HG03280 (cell line): Measurements from ENCODE around the gene TDRD3.

Source experiments
- ATAC-seq: cut with Tn5 transposase; IDR thresholded peaks from one replicate; pipeline ENCODE4 v1.9.1; 2021; ENCODE audit warnings: mild to moderate bottlenecking, moderate library complexity; ENCODE audit not compliant: unreplicated experiment

The TDRD3 gene

DNA sequence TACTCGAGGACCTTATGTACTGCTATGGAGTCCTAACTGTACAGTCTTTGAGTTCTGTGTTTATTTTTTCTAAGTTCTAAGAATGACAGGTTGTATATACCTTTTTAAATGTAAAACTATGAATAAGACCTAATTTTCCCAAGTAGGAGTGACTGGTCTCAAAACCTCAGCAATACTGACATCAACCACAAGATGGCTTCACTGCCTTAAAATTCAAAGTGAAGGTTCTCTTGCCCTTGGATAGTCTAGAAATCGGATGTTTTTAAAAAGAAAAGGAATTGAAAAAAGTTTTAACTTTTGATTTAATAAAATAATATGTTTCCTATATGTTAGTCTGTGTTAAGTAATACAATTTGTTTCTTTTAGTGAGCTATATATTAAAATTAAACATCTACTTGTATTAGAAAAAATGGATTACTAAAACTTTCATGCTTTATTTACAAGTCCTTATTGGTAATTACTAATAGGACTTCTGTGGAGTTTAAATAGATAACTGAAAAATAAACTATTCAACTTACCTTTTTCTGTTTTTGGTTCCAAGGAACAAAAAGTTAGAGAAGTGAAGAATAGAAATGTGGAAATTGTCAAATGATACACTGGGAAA, 52.0 kb downstream of the TDRD3 start:
- ATAC-seq = peak; percentile 89

DNA sequence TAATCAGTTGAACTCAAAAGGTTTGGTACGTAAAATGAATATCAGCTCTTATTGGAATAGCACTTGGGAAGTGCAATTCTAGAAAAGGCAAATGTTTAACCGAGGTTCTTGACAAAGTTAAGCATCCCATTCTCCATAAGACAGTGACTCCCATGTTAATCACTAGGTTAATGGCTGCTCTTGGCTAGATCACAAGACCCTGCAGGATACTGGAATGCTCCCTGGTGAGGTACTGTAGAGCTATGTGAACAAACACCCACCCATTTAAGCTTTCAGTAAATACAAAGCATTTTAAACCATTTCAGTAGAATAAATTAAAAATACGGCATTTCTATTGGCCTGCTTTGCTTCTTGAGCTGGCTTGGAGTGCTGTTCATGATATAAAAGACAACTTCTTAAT, 56.5 kb downstream of the TDRD3 start:
- ATAC-seq = no peak

DNA sequence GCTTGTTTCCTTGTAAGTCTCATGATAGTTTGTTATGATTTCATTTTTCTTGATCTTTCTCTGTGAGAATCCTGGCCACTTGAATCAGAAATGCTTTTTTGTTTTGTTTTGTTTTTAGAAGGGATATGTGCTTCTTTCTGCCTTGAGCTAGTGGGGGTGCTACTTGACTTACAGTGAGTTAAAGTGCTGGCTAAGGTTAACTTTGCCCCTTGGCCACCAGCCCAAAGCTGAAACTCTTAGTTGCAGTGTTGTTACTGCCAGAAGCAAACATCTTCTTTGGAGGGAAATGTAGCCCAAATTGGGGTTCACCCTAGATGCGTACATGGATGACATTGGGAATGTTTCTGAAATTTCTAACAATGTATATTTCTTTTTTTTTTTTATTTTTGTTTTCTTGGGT, 57.4 kb downstream of the TDRD3 start:
- no peak for ATAC-seq

DNA sequence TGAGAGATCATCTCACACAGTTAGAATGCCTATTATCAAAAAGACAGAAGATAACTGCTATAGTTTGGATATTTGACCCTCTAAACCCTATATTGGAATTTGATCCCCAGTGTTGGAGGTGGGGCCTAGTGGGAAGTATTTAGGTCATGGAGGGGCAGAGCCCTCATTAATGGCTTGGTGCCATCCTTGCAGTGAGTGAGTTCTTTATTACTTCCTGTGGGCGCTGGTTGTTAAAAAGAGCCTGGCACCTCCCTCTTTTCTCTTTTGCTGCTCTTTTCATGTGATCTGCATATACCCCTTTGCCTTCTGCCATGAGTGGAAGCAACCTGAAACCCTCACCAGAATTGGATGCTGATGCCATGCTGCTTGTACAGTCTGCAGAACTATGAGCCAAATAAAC, 66.8 kb downstream of the TDRD3 start:
- ATAC-seq = no peak

DNA sequence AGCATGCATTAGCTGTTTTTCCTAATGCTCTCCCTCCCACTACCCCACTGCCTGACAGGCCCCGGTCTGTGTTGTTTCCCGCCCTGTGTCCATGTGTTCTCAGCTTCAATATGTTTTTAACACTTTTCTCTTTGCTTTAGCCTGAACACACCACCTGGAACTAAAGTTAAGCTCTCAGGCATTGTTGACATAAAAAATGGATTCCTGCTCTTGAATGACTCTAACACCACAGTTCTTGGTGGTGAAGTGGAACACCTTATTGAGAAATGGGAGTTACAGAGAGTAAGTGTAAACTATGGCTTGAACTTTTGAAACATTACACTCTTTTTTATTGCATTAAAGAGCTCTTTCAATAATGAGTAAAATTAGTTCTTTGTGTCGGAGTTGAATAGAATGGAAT, 70.1 kb downstream of the TDRD3 start:
- ATAC-seq = no peak

DNA sequence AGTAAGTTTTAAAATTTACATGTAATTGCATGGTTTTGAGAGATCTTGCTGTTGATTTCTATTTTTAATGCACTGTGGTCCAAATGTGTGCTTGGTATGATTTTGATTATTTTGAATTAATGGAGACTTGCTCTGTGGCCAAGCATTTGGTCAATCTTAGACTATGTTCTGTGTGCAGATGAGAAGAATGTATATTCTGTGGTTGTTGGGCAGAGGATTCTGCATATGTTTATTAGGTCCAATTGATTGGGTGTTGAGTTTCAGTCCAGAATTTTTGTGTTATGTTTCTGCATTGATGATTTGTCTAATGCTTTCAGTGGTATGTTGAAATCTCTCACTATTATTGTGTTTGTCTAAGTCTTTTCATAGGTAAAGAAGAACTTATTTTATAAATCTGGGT, 82.3 kb downstream of the TDRD3 start:
- ATAC-seq = no peak

DNA sequence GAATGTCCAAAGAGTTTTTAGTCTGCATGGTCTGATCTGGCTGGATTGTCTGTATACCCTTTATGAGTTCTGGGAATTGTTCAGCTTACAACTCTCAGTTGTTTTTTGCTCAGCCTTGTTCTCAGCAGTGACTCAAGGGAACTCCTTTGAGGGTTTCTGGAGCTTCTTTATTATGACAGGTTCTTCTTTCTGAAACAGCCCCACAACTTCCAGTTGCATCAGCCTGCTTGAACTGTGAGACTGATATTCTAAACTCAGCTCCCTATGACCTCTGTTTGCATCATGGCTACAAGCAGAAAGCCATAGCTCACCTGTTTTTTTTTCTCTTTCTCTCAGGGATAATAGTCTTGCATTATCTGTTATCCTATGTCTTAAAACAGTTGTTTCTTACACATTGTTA, 85.0 kb downstream of the TDRD3 start:
- no peak for ATAC-seq

DNA sequence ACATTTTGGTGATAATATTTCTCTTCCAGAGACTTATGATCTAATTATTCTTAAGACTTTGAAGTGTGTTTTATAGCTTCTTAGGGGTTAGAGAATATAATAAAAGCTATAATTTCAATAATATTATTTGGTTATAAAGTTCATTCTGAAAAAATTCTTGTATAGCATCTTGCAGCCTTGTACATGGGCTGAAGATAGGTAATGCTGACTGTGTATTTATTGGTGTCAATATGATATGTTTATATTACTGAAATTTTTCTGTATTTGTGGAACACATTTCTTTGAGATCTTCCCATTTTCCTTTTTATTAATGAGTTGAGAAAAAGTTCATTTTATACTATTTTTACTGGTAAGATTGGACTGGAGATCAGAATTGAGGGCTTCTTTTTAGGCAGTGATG, 87.8 kb downstream of the TDRD3 start:
- ATAC-seq = no peak

DNA sequence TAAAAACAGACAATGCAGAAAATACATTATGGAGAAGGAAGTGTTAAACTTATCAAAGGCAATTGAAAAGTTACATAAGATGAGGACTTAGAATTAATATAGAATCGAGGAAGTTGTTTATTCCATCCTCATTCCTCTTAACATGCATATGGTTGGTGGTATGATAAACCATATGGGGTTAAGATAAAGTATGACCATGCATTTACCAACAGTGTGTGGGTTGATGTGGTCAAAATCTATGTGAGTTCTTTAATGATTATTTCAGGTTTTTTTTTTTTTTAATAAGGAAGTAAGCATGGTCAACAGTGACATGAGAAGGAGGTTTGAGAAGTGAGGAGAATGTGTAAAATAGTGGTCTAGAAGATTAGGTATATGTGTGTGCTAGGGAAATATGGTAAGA, 94.5 kb downstream of the TDRD3 start:
- ATAC-seq = no peak

DNA sequence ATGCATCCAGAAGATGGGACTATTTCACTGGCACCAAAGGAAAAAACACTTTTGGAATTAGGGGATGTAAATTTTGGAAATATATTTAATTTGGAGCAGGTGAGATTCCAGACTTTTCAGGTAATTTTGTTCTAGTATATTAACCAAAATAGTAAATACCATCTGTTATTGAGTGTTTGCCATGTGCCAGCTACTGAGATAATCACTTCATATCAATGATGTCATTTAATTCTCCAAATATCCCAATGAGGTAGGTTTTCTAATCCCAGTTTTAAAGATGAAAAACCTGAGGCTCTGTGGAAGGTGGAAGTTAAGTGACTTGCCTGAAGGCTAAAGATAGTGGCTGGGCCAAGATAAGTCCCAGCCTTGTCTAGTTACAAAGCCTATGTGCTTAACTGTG, 95.2 kb downstream of the TDRD3 start:
- no peak for ATAC-seq

DNA sequence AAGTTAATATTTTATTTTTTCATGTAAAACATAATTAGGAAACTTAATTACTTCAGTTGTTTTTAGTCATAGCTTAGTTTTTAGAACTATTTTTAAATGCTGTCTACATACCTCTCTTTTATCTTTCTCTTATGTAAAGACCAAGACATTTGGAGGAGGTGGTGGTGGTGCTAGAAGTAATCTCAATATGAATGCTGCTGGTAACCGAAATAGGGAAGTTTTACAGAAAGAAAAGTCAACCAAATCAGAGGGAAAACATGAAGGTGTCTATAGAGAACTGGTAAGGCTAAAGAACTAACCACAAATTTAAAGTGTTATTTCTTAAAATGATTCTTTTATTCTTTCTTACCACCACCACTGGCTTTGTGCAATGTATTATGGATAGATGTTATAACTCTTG, 97.3 kb downstream of the TDRD3 start:
- ATAC-seq = no peak

DNA sequence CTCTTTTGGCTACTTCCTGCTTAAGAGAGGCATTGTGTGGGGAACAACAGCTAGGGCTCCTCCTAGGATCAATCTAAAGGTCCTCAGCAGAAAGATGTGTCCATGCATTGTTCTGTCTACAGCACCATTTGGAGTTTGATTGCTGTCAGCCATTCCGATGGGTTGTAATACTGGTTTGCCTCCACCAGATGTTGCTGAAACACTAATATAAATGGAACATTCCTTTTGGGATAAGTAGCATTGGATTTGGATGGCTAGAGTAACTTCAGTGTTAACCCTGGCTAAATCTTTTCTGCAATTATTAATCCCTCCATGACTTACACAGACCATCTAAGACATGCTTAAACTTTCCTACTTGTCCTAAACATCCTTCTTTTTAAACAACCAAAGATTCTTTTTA, 104.2 kb downstream of the TDRD3 start:
- no peak for ATAC-seq

DNA sequence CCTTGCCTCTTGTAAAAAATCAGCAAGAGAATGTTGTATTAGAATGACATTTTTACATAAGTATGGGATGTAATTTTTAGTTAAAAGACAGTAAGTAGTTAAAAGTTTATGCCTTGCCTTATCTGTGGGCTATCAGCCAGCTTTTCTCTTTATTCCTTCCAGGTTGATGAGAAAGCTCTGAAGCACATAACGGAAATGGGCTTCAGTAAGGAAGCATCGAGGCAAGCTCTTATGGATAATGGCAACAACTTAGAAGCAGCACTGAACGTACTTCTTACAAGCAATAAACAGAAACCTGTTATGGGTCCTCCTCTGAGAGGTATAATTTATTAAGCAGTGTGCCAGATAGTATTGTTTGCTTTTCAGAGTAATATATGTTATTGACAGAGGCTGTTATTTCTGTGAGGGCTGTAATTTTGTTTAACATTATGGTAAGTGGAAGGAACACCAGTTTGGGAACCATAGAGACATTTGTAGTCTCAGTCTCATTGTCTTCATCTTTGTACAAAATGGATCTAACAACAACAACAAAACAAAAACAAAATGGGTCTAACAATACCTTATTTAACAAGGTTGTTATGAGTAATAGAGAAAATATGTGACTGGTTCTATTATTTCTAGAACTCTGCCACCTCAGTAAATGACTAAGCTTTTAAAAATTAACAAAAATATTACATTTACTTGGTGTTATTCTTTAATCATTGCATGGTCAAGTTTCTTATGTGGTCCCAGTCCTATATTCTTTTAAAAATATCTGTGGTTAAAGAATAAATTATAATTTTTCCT, 112.8 kb downstream of the TDRD3 start:
- no peak for ATAC-seq

DNA sequence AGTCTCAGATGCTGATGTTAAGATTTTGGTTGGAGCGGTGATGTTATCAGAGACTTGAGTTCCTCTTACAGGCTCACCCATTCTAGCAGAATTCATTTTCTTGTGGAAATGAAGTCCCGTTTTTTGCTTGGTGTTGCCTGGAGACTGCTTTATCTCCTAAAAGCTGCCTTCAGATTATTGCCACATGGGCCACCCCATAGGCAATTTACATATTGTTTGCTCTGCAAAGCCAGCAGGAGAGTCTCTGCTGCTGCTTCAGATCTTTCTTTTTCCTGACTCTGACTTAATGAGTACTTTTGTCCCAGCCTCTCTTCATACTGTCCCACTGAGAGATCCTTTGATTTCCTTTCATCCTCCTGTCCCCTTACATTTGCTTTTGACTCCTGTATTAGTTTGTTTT, 114.6 kb downstream of the TDRD3 start:
- ATAC-seq = no peak

DNA sequence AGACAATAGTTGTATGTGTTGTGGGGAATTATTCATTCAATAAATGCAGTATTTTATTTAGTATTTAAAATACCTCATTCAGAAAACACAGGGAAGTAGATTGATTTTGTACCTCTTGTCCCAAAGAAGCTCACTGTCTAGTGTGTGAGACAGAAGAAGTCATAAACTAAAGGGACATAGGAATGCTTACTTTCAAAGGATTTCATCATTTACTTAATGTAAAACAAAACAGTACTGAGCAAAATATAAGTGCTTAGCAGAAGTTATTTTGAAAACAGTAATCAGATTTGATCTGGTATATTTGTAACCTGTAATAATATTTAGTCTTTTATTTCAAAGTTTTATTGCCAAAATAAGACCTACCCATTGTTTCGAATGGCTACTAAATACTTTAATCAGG, 117.9 kb downstream of the TDRD3 start:
- ATAC-seq = no peak

DNA sequence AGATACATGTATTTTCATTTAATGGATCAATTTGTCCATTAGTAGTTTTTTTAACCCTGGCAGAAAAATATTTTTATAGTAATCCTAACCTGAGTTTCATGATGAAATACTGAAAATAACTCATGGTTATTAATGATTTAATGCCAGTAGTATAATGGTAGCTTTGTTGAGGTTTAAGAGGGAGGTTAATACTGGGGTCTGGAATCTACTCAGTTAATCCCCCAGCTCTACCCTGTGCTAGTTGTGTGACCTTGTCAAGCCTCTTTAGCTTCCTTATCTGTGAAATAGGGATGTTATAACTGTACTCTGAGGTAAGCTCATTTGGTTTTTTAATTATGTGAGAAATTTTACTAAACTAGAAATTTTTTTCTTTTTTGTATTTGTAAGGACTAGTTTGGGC, 122.5 kb downstream of the TDRD3 start:
- ATAC-seq = no peak

DNA sequence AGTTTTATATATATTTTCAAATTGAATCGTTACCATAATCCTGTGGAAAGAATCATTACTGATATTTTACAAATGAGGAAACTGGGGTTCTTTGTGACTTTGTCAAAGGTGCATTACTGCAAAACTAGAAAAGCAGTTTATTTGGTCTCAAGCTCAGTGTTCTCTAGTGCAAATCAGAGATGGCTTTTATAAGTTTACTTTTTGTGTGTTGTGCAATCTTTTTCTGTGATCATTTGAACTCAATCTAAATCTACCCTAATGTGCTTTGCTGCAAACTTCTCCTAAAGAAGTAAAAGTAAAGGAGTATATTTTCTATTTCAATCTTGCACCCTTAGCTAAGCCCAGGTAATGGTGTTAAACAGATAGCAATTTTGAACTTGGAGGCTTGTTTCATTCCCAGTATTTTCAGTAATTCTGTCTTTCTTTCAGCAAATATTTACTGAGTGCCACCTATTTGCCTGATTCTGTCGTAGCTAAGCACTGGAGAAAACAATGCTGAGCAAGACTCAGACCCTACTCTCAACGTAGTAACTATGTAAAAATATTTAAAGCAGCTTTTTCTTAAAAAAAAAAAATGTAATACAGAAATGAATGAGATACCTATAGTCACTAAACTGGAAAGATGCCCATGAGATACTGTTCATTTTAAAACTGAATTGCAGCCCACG, 124.0 kb downstream of the TDRD3 start:
- no peak for ATAC-seq

DNA sequence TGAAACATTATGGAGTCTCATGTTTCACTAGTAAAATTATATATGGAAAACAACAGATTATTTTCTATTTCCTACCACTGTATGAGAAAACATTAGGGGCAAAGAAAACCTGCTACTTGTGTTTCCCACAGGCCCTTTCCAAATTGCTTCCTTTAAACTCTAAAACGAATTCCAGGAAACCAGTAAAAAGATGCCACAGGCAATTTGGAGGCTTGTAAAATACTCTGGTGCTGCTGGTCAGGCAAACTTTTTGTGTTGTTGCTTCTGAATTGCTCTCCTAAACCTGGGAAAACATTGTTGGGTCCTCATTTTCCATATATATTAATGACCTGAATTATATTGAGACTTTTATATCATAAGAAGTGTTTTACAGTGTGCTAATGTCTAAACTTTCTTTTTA, 141.5 kb downstream of the TDRD3 start:
- ATAC-seq = no peak

DNA sequence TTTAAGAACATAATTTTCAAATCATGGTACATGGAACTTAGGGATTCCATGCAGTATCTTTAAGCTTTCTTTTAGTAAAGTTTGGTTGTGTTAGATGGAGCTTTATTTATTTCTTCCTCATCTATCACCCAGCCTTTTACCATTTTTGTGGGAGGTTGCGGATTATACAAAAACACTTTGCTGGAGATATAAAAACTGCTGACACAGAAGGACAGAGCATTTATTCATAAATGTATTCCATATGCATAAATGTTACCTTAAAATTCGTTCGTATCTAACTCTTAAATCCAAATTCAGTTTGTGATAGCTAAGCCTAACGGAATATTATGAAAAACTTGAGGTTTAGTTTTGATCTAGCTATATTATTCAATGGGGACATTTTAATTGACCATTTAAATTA, 143.3 kb downstream of the TDRD3 start:
- ATAC-seq = no peak

DNA sequence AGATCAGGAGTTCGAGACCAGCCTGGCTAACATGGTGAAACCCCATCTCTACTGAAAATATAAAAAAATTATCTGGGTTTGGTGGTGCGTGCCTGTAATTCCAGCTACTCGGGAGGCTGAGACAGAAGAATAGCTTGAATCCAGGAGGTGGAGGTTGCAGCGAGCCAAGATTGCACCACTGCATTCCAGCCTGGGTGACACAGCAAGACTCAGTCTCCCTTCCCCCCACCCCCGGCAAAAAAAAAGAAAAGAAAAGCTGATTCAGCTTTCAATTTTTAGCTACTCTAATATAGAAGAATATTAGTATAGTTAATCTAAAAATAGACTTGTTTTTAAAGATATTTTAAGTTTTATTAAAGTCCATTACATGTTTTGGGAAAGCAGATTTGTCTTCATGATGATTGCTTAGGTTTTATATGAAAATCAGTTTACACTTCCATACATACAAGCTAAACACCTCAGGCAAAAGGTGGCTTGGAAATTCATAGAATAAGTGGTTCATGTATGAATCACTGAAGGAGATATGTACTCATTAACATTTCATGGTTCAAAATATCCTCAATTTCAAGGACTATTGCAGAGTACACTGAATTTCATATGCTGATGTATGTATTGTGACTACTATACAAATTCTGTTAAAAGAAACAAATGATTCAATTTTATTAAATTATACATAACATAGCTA, 165.2 kb downstream of the TDRD3 start:
- no peak for ATAC-seq

DNA sequence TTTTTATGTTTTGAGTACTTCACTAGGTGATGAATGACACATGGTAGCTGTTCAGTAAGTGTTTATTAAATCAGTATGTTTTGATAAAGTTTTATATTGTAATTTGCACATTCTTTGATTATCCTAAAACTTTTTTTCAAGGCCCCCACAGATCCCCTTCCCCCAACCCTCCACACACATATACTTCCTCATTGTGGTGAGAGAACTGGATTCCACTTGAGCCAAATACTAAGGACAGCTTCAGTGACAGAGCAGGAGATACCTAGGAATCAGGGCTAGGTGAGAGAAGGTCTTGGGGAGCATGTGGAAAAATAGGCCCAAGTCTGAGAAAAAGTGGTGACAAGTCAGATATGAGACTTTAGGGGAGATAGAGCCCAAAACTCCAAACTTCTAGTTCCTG, 174.6 kb downstream of the TDRD3 start:
- no peak for ATAC-seq
